Loucy (cell line): ENCODE results near the gene MAP4K1.
"Not testable (repeated sequence)": the region's sequence is repeated elsewhere in the genome, so short reads cannot be mapped to it uniquely, and the experiment has no call there.

Experiments used
- H2AFZ ChIP-seq: fragments of 200-600 bp; sonication (generic); 2 replicates; pipeline ENCODE4 v1.6.0; 2016; ENCODE audit warnings: antibody characterized with exemption, mild to moderate bottlenecking, low read length, moderate library complexity
- H3F3A ChIP-seq: fragments of 200-600 bp; 2 replicates; pipeline ENCODE4 v1.6.0; 2016; ENCODE audit warnings: antibody characterized with exemption, low read depth, mild to moderate bottlenecking
- H3K27me3 ChIP-seq: fragments of 200-600 bp; sonication (generic); 2 replicates; pipeline ENCODE4 v1.6.1; 2014; ENCODE audit warnings: low read length, mild to moderate bottlenecking; ENCODE audit not compliant: insufficient read depth, poor library complexity, severe bottlenecking
- H3K36me3 ChIP-seq: fragments of 200-600 bp; sonication (generic); 2 replicates; pipeline ENCODE4 v1.6.1; 2016; ENCODE audit warnings: low read length; ENCODE audit not compliant: insufficient read depth
- H3K4me1 ChIP-seq: fragments of 200-600 bp; sonication (generic); 2 replicates; pipeline ENCODE4 v1.5.1; 2014; ENCODE audit warnings: low read length, mild to moderate bottlenecking; ENCODE audit not compliant: insufficient read depth, poor library complexity, severe bottlenecking
- H3K4me2 ChIP-seq: fragments of 200-600 bp; sonication (generic); 2 replicates; pipeline ENCODE4 v1.6.0; 2014; ENCODE audit warnings: antibody characterized with exemption, low read length, low read depth, mild to moderate bottlenecking; ENCODE audit not compliant: poor library complexity, severe bottlenecking
- H3K4me3 ChIP-seq: fragments of 200-600 bp; sonication (generic); 2 replicates; pipeline ENCODE4 v1.5.1; 2014; ENCODE audit warnings: low read length, mild to moderate bottlenecking, mixed read lengths; ENCODE audit not compliant: poor library complexity, severe bottlenecking
- H3K79me2 ChIP-seq: fragments of 200-600 bp; sonication (generic); 2 replicates; pipeline ENCODE4 v1.6.1; 2014; ENCODE audit warnings: low read length; ENCODE audit not compliant: insufficient read depth
- H3K9ac ChIP-seq: fragments of 200-600 bp; sonication (generic); 2 replicates; pipeline ENCODE4 v1.6.0; 2014; ENCODE audit warnings: mild to moderate bottlenecking, low read depth, low read length, moderate library complexity; ENCODE audit not compliant: poor library complexity, severe bottlenecking
- H3K9me2 ChIP-seq: fragments of 200-600 bp; sonication (generic); replicated peaks from 2 replicates; pipeline ENCODE4 v1.6.1; 2016; ENCODE audit warnings: low read depth, low read length, mixed read lengths
- H3K9me3 ChIP-seq: fragments of 200-600 bp; sonication (generic); 2 replicates; pipeline ENCODE4 v1.6.1; 2014; ENCODE audit warnings: mild to moderate bottlenecking, antibody characterized with exemption, low read length, low read depth; ENCODE audit not compliant: insufficient read depth
- H4K20me1 ChIP-seq: fragments of 200-600 bp; sonication (generic); 2 replicates; pipeline ENCODE4 v1.6.0; 2014; ENCODE audit warnings: antibody characterized with exemption, low read length, mild to moderate bottlenecking; ENCODE audit not compliant: insufficient read depth, poor library complexity, severe bottlenecking
- EZH2phosphoT487 ChIP-seq: fragments of 200-600 bp; IDR thresholded peaks from 2 replicates; pipeline ENCODE4 v1.6.1; 2018; ENCODE audit warnings: antibody characterized with exemption, mild to moderate bottlenecking, moderate library complexity, borderline replicate concordance
- TF ChIP-seq, protein P1 (sequence below): fragments of 200-600 bp; sonication (generic); conservative IDR thresholded peaks from 2 replicates; pipeline ENCODE4 v1.5.1; 2014; ENCODE audit warnings: mild to moderate bottlenecking, antibody characterized with exemption, low read length

Gene MAP4K1

DNA sequence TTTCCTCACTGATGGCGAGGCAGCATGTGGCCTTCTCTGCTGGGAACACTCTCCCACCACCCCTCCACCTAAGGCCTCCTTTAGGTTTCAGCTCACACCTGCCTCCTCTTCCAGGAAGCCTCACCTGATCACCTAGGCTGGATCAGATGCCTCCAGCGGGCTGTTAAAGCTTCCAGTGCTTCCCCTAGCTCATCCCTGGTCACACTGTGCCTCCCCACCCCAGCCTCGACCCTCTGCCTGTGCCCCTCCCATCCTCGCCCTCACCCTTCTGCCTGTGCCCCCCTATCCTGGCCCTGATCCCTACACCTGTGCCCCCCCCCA, 33.8 kb downstream of the MAP4K1 start:
- no peaks in the 10 kb centered on the region for H3K79me2 ChIP-seq
- H3K4me1 ChIP-seq: no peaks in the 10 kb centered on the region
- no peak overlapping the region for H3K9ac ChIP-seq
- H3K9me3 ChIP-seq: no peaks in the 10 kb centered on the region
- TF ChIP-seq, protein P1, sequence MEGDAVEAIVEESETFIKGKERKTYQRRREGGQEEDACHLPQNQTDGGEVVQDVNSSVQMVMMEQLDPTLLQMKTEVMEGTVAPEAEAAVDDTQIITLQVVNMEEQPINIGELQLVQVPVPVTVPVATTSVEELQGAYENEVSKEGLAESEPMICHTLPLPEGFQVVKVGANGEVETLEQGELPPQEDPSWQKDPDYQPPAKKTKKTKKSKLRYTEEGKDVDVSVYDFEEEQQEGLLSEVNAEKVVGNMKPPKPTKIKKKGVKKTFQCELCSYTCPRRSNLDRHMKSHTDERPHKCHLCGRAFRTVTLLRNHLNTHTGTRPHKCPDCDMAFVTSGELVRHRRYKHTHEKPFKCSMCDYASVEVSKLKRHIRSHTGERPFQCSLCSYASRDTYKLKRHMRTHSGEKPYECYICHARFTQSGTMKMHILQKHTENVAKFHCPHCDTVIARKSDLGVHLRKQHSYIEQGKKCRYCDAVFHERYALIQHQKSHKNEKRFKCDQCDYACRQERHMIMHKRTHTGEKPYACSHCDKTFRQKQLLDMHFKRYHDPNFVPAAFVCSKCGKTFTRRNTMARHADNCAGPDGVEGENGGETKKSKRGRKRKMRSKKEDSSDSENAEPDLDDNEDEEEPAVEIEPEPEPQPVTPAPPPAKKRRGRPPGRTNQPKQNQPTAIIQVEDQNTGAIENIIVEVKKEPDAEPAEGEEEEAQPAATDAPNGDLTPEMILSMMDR: no peak
- no peak for TF ChIP-seq EZH2phosphoT487
- H2AFZ ChIP-seq: no peak overlapping the region; the same call in 1 of the 2 replicates
- H4K20me1 ChIP-seq: no peaks in the 10 kb centered on the region
- H3K4me3 ChIP-seq: no peak overlapping the region
- no peaks in the 10 kb centered on the region for H3K27me3 ChIP-seq
- H3K36me3 ChIP-seq: no peaks in the 10 kb centered on the region
- H3F3A ChIP-seq: no peaks in the 10 kb centered on the region
- H3K4me2 ChIP-seq: no peak overlapping the region
- no peaks in the 10 kb centered on the region for H3K9me2 ChIP-seq

DNA sequence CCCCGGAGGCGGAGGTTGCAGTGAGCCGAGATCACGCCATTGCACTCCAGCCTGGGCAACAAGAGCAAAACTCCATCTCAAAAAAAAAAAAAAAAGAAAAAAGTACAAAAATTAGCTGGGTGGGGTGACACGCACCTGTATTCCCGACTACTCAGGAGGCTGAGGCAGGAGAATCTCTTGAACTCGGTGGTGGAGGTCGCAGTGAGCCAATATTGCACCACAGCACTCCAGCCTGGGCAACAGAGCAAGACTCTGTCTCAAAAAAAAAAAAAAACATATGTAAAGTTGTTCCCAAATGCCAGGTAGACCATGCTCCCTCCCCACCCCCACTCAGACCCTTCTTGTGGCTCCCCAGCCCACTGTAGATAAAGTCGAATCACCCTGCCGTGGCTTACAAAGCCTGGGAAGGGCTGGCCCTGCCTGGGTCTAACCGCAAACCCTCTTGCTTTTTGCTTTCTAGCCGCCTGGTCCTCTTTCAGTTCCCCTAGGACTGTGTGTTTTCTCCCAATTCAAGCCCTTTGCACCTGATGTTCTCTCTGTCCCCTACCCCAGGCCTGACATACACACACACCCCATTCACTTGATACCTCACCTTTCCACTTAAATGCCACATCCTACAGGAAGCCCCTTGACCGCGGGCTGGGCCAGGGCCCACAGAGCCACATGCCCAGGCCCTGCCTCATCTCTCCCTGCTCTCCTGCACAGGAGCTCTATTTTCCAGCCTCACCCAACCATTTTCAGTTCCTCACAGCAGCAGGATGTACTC, 34.4 kb downstream of the MAP4K1 start:
- Histone ChIP-seq H3F3A (no peaks in the 10 kb centered on the region), H3K36me3 (no peaks in the 10 kb centered on the region), H3K4me1 (no peaks in the 10 kb centered on the region), H3K9me2 (no peaks in the 10 kb centered on the region), H2AFZ (no peak overlapping the region; the same call in 1 of the 2 replicates), H4K20me1 (no peaks in the 10 kb centered on the region), H3K4me2 (no peak overlapping the region), H3K9me3 (no peaks in the 10 kb centered on the region), H3K4me3 (no peak overlapping the region), H3K9ac (no peak overlapping the region), H3K27me3 (no peaks in the 10 kb centered on the region), H3K79me2 (no peaks in the 10 kb centered on the region)
- TF ChIP-seq, protein P1: no peak
- no peak for TF ChIP-seq EZH2phosphoT487

DNA sequence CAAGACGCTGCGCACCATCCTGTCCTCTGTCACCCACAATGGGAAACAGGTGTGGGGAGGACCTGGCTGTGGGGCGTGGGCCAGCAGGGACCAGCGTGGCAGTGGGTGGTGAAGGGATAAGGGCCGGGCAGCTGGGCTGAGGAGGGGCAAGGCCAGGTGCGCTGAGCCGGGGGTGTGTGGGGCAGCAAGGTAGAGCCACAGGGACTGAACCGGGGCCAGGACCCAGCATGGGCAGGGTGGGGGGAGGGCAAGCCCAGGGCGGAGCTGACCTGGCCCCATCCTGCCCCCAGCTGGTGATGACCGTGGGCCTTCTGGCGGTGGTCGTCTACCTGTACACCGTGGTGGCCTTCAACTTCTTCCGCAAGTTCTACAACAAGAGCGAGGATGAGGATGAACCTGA, 37.7 kb downstream of the MAP4K1 start:
- H3K79me2 ChIP-seq: no peaks in the 10 kb centered on the region
- no peaks in the 10 kb centered on the region for H3F3A ChIP-seq
- no peak overlapping the region for H3K4me3 ChIP-seq
- no peak for TF ChIP-seq EZH2phosphoT487
- TF ChIP-seq, protein P1: no peak
- H3K9ac ChIP-seq: no peak overlapping the region
- no peaks in the 10 kb centered on the region for H3K4me1 ChIP-seq
- no peaks in the 10 kb centered on the region for H3K27me3 ChIP-seq
- H3K9me2 ChIP-seq: no peaks in the 10 kb centered on the region
- no peak overlapping the region for H3K4me2 ChIP-seq
- no peaks in the 10 kb centered on the region for H3K9me3 ChIP-seq
- H2AFZ ChIP-seq: no peak overlapping the region
- H4K20me1 ChIP-seq: no peaks in the 10 kb centered on the region
- H3K36me3 ChIP-seq: no peaks in the 10 kb centered on the region

DNA sequence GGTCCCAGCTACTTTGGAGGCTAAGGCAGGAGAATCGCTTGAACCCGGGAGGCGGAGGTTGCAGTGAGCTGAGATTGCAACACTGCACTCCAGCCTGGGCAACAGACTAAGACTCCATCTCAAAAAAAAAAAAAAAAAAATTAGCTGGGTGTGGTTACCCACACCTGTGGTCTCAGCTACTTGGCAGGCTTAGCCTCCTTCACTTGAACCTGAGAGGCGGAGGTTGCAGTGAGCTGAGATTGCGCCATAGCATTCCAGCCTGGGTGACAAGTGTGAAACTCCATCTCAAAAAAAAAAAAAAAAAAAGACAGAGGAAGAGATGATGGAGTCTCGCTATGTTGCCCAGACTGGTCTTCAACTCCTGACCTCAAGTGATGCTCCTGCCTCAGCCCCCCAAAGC, 38.4 kb downstream of the MAP4K1 start:
- H3F3A ChIP-seq, H3K4me2 ChIP-seq, H3K4me3 ChIP-seq, H3K27me3 ChIP-seq, H3K9me2 ChIP-seq, H3K9me3 ChIP-seq, H3K36me3 ChIP-seq, H2AFZ ChIP-seq, H4K20me1 ChIP-seq, H3K79me2 ChIP-seq, H3K4me1 ChIP-seq, H3K9ac ChIP-seq: not testable (repeated sequence)
